Calu3 (cell line): ENCODE measurements around the gene PTTG1. TPM values are rescaled to one million over a fixed set of nuclear protein-coding genes. Genes with fewer than 3 reads are reported as not detected.

Experiments
- BruUV-seq: library from RNA; stranded (reverse); fragments of 400-500 nt; replicated peaks from 2 replicates; lab custom pipeline; 2021; lab: Mats Ljungman, UMichigan
- CTCF ChIA-PET: fragments of 300-600 bp; sonication (Branson Sonifier 250); formaldehyde crosslinking; loops from one replicate; lab custom pipeline; 2022; ENCODE audit warnings: antibody characterized with exemption; lab: Charles Lee
- DNase-seq: peaks from one replicate; pipeline ENCODE4 v3.0.0; 2022
- H3K27ac Mint-ChIP-seq: one replicate; pipeline ENCODE4 v1.8.0; 2022; ENCODE audit warnings: mixed read lengths; ENCODE audit not compliant: unreplicated experiment
- H3K27me3 Mint-ChIP-seq: one replicate; pipeline ENCODE4 v1.8.0; 2022; ENCODE audit warnings: mixed read lengths; ENCODE audit not compliant: unreplicated experiment
- H3K36me3 Mint-ChIP-seq: one replicate; pipeline ENCODE4 v1.8.0; 2022; ENCODE audit warnings: mild to moderate bottlenecking, moderate library complexity, mixed read lengths; ENCODE audit not compliant: insufficient read depth, unreplicated experiment
- H3K4me1 Mint-ChIP-seq: one replicate; pipeline ENCODE4 v1.8.0; 2022; ENCODE audit warnings: mild to moderate bottlenecking, low read depth, mixed read lengths; ENCODE audit not compliant: unreplicated experiment
- H3K4me3 Mint-ChIP-seq: one replicate; pipeline ENCODE4 v1.8.0; 2022; ENCODE audit warnings: mild to moderate bottlenecking, low read depth, moderate library complexity, mixed read lengths; ENCODE audit not compliant: unreplicated experiment
- H3K9me3 Mint-ChIP-seq: one replicate; pipeline ENCODE4 v1.8.0; 2022; ENCODE audit warnings: low read depth, mixed read lengths; ENCODE audit not compliant: unreplicated experiment
- CTCF ChIP-seq: fragments of 200-600 bp; IDR thresholded peaks from one replicate; pipeline ENCODE4 v1.8.0; 2022; ENCODE audit warnings: antibody characterized with exemption; ENCODE audit not compliant: unreplicated experiment
- intact Hi-C: fragments of 100-400 bp; cut with micrococcal nuclease; formaldehyde crosslinking; loops from one replicate; pipeline ENCODE4 v1.10.0; 2022; ENCODE audit not compliant: unreplicated experiment
- total RNA-seq: library from RNA; stranded (reverse); gene quantifications from 2 replicates; pipeline ENCODE4 v1.2.3, GENCODE V29; 2022

PTTG1 gene
- total RNA-seq, 1 experiment from 2014 or later, result 184 TPM

GRCh38 chr5:160464466-160464797, 42.8 kb downstream of the PTTG1 start:
- Mint-ChIP-seq H3K36me3 (peaks cover 36% of the 10 kb centered on the region), H3K4me1 (peaks cover 58% of the 10 kb centered on the region)

GRCh38 chr5:160466116-160466515, 44.5 kb downstream of the PTTG1 start:
- no peaks in the 10 kb centered on the region for H3K27me3 Mint-ChIP-seq
- CTCF ChIA-PET, result interaction anchor here (2.9 kb wide), 1 partner anchor 27 kb away, joined by 51 read pairs; no protein-coding TSS in a partner anchor
- no peak for TF ChIP-seq CTCF
- DNase-seq, result no peak
- peaks cover 70% of the 10 kb centered on the region for H3K4me1 Mint-ChIP-seq
- BruUV-seq, result no TSS peak
- no peak overlapping the region for H3K4me3 Mint-ChIP-seq
- intact Hi-C loops, result loop anchor here (2.0 to 5.0 kb wide), 2 partner anchors 27 to 44 kb away; partner anchors contain the start of gene PTTG1
- peaks cover 49% of the 10 kb centered on the region for H3K36me3 Mint-ChIP-seq
- no peaks in the 10 kb centered on the region for H3K9me3 Mint-ChIP-seq
- H3K27ac Mint-ChIP-seq, result no peak overlapping the region

More at GRCh38 chr5:160464466-160464797, 42.8 kb downstream of the PTTG1 start:
- peak overlapping the region; percentile 45 for H3K4me3 Mint-ChIP-seq
- intact Hi-C loops, result no loop called here
- H3K27me3 Mint-ChIP-seq, result no peaks in the 10 kb centered on the region
- H3K27ac Mint-ChIP-seq, result peak overlapping the region; percentile 65
- TF ChIP-seq CTCF, result no peak
- BruUV-seq, result no TSS peak
- CTCF ChIA-PET, result interaction anchor here (2.6 kb wide), 1 partner anchor 26 kb away, joined by 15 read pairs; no protein-coding TSS in a partner anchor
- H3K9me3 Mint-ChIP-seq, result no peaks in the 10 kb centered on the region
- no peak for DNase-seq

GRCh38 chr5:160466889-160467554, 45.4 kb downstream of the PTTG1 start:
- peak overlapping the region; percentile 89 for H3K4me3 Mint-ChIP-seq
- peaks cover 79% of the 10 kb centered on the region for H3K4me1 Mint-ChIP-seq
- DNase-seq, result no peak
- H3K27ac Mint-ChIP-seq, result peak overlapping the region; percentile 95
- H3K27me3 Mint-ChIP-seq, result no peaks in the 10 kb centered on the region
- intact Hi-C loops, result loop anchor here (2.0 to 5.0 kb wide), 2 partner anchors 28 to 45 kb away; partner anchors contain the start of gene PTTG1
- CTCF ChIA-PET, result interaction anchor here (0.6 to 2.9 kb wide), 10 partner anchors 8 to 1228 kb away, joined by 3 to 51 read pairs (median 4); partner anchors contain the start of gene PTTG1
- H3K36me3 Mint-ChIP-seq, result peaks cover 53% of the 10 kb centered on the region
- no peak for TF ChIP-seq CTCF
- no TSS peak for BruUV-seq
- no peaks in the 10 kb centered on the region for H3K9me3 Mint-ChIP-seq

GRCh38 chr5:160467555-160468362, 46.1 kb downstream of the PTTG1 start:
- Mint-ChIP-seq H3K36me3 (peaks cover 57% of the 10 kb centered on the region), H3K4me3 (peak overlapping the region; percentile 89), H3K27ac (peak overlapping the region; percentile 95), H3K9me3 (no peaks in the 10 kb centered on the region), H3K27me3 (no peaks in the 10 kb centered on the region), H3K4me1 (peaks cover 86% of the 10 kb centered on the region)
- no peak for TF ChIP-seq CTCF
- no TSS peak for BruUV-seq
- intact Hi-C loops, result loop anchor here (2.0 to 5.0 kb wide), 2 partner anchors 29 to 45 kb away; partner anchors contain the start of gene PTTG1
- CTCF ChIA-PET, result interaction anchor here (0.5 to 2.9 kb wide), 15 partner anchors 9 to 1557 kb away, joined by 3 to 51 read pairs (median 6); partner anchors contain the start of genes PTTG1 and SLU7
- peak; percentile 95 for DNase-seq
